GM12874 (cell line): ENCODE results near the gene AGRN.

ENCODE experiments used
- CTCF ChIP-seq: IDR thresholded peaks from 2 replicates; pipeline ENCODE4 v1.5.1; 2011; ENCODE audit warnings: low read depth, mild to moderate bottlenecking, control low read depth, low read length, moderate library complexity; ENCODE audit not compliant: insufficient read depth

The AGRN gene

GRCh38 chr1:1067860-1068516, 48.1 kb downstream of the AGRN start:
- TF ChIP-seq CTCF: no peak

GRCh38 chr1:1068517-1069055, 48.7 kb downstream of the AGRN start:
- TF ChIP-seq CTCF: no peak

GRCh38 chr1:1069056-1069710, 49.3 kb downstream of the AGRN start:
- no peak for TF ChIP-seq CTCF

GRCh38 chr1:1069711-1070676, 50.1 kb downstream of the AGRN start:
- no peak for TF ChIP-seq CTCF

GRCh38 chr1:1071486-1072298, 51.8 kb downstream of the AGRN start:
- no peak for TF ChIP-seq CTCF

GRCh38 chr1:1072299-1072848, 52.5 kb downstream of the AGRN start:
- TF ChIP-seq CTCF: no peak
